ENCODE results near the gene CITED4.

The CITED4 gene

GRCh38 chr1:40870135-40870728 lies 8.1 kb upstream of the CITED4 start:
- no peak overlapping the region for H2AFZ ChIP-seq (ENCODE audit: low read length, unreplicated experiment)
- H3K27me3 ChIP-seq (ENCODE audit: insufficient read depth, low read length), result no peaks in the 10 kb centered on the region
- H3K4me1 ChIP-seq (ENCODE audit: control insufficient read depth, insufficient read depth, low read length, unreplicated experiment), result peaks cover 15% of the 10 kb centered on the region
- H3K36me3 ChIP-seq (ENCODE audit: insufficient read depth, low read length), result no peaks in the 10 kb centered on the region
- H3K27ac ChIP-seq (ENCODE audit: low read depth, low read length), result no peak overlapping the region
- no peaks in the 10 kb centered on the region for H3K79me2 ChIP-seq (ENCODE audit: control insufficient read depth, insufficient read depth, low read length, unreplicated experiment)
- H3K4me3 ChIP-seq (ENCODE audit: low read depth, low read length), result no peak overlapping the region

GRCh38 chr1:40868051-40868723 lies 6.0 kb upstream of the CITED4 start:
- no peaks in the 10 kb centered on the region for H3K27me3 ChIP-seq (ENCODE audit: insufficient read depth, low read length)
- H3K27ac ChIP-seq (ENCODE audit: low read depth, low read length), result no peak overlapping the region
- no peaks in the 10 kb centered on the region for H3K36me3 ChIP-seq (ENCODE audit: insufficient read depth, low read length)
- H3K4me3 ChIP-seq (ENCODE audit: low read depth, low read length), result no peak overlapping the region
- peaks cover 11% of the 10 kb centered on the region for H3K4me1 ChIP-seq (ENCODE audit: control insufficient read depth, insufficient read depth, low read length, unreplicated experiment)
- no peak overlapping the region for H2AFZ ChIP-seq (ENCODE audit: low read length, unreplicated experiment)
- no peaks in the 10 kb centered on the region for H3K79me2 ChIP-seq (ENCODE audit: control insufficient read depth, insufficient read depth, low read length, unreplicated experiment)

- no peaks in the 10 kb centered on the region for H3K36me3 ChIP-seq (ENCODE audit: insufficient read depth, low read length)
- peak overlapping the region; percentile 86 for H3K4me3 ChIP-seq (ENCODE audit: low read depth, low read length)
- peak overlapping the region; percentile 46 for H2AFZ ChIP-seq (ENCODE audit: low read length, unreplicated experiment)
- H3K27me3 ChIP-seq (ENCODE audit: insufficient read depth, low read length), result no peaks in the 10 kb centered on the region
- H3K79me2 ChIP-seq (ENCODE audit: control insufficient read depth, insufficient read depth, low read length, unreplicated experiment), result peaks cover 6% of the 10 kb centered on the region
- H3K4me1 ChIP-seq (ENCODE audit: control insufficient read depth, insufficient read depth, low read length, unreplicated experiment), result peaks cover 11% of the 10 kb centered on the region
- H3K27ac ChIP-seq (ENCODE audit: low read depth, low read length), result no peak overlapping the region; the same call in 1 of the 2 replicates
Observed at GRCh38 chr1:40861224-40862003, 749 bp downstream of the CITED4 start.

- no peaks in the 10 kb centered on the region for H3K36me3 ChIP-seq (ENCODE audit: insufficient read depth, low read length)
- peaks cover 6% of the 10 kb centered on the region for H3K79me2 ChIP-seq (ENCODE audit: control insufficient read depth, insufficient read depth, low read length, unreplicated experiment)
- H3K27ac ChIP-seq (ENCODE audit: low read depth, low read length), result no peak overlapping the region
- H3K27me3 ChIP-seq (ENCODE audit: insufficient read depth, low read length), result no peaks in the 10 kb centered on the region
- H3K4me1 ChIP-seq (ENCODE audit: control insufficient read depth, insufficient read depth, low read length, unreplicated experiment), result peaks cover 11% of the 10 kb centered on the region
- peak overlapping the region; percentile 86 for H3K4me3 ChIP-seq (ENCODE audit: low read depth, low read length)
- no peak overlapping the region for H2AFZ ChIP-seq (ENCODE audit: low read length, unreplicated experiment)
Observed at GRCh38 chr1:40860706-40861223, 1.4 kb downstream of the CITED4 start.

- H3K4me3 ChIP-seq (ENCODE audit: low read depth, low read length), result no peak overlapping the region
- no peaks in the 10 kb centered on the region for H3K27me3 ChIP-seq (ENCODE audit: insufficient read depth, low read length)
- no peak overlapping the region for H3K27ac ChIP-seq (ENCODE audit: low read depth, low read length)
- no peaks in the 10 kb centered on the region for H3K36me3 ChIP-seq (ENCODE audit: insufficient read depth, low read length)
- H3K4me1 ChIP-seq (ENCODE audit: control insufficient read depth, insufficient read depth, low read length, unreplicated experiment), result peaks cover 11% of the 10 kb centered on the region
- H2AFZ ChIP-seq (ENCODE audit: low read length, unreplicated experiment), result no peak overlapping the region
- H3K79me2 ChIP-seq (ENCODE audit: control insufficient read depth, insufficient read depth, low read length, unreplicated experiment), result peaks cover 6% of the 10 kb centered on the region
Observed at GRCh38 chr1:40858856-40859416, 3.2 kb downstream of the CITED4 start.

GRCh38 chr1:40857737-40858136 lies 4.4 kb downstream of the CITED4 start:
- Histone ChIP-seq H3K27me3 (ENCODE audit: insufficient read depth, low read length) (no peaks in the 10 kb centered on the region), H3K36me3 (ENCODE audit: insufficient read depth, low read length) (no peaks in the 10 kb centered on the region), H3K4me3 (ENCODE audit: low read depth, low read length) (no peak overlapping the region), H3K79me2 (ENCODE audit: control insufficient read depth, insufficient read depth, low read length, unreplicated experiment) (peaks cover 6% of the 10 kb centered on the region), H3K27ac (ENCODE audit: low read depth, low read length) (no peak overlapping the region), H2AFZ (ENCODE audit: low read length, unreplicated experiment) (no peak overlapping the region), H3K4me1 (ENCODE audit: control insufficient read depth, insufficient read depth, low read length, unreplicated experiment) (peaks cover 10% of the 10 kb centered on the region)

- H3K27ac ChIP-seq (ENCODE audit: low read depth, low read length), result no peak overlapping the region
- peaks cover 6% of the 10 kb centered on the region for H3K79me2 ChIP-seq (ENCODE audit: control insufficient read depth, insufficient read depth, low read length, unreplicated experiment)
- no peaks in the 10 kb centered on the region for H3K36me3 ChIP-seq (ENCODE audit: insufficient read depth, low read length)
- H3K4me1 ChIP-seq (ENCODE audit: control insufficient read depth, insufficient read depth, low read length, unreplicated experiment), result peaks cover 7% of the 10 kb centered on the region
- no peak overlapping the region for H3K4me3 ChIP-seq (ENCODE audit: low read depth, low read length)
- no peaks in the 10 kb centered on the region for H3K27me3 ChIP-seq (ENCODE audit: insufficient read depth, low read length)
- no peak overlapping the region for H2AFZ ChIP-seq (ENCODE audit: low read length, unreplicated experiment)
Observed at GRCh38 chr1:40856656-40857302, 5.4 kb downstream of the CITED4 start.

GRCh38 chr1:40856116-40856515 lies 6.0 kb downstream of the CITED4 start:
- no peaks in the 10 kb centered on the region for H3K36me3 ChIP-seq (ENCODE audit: insufficient read depth, low read length)
- no peaks in the 10 kb centered on the region for H3K27me3 ChIP-seq (ENCODE audit: insufficient read depth, low read length)
- no peak overlapping the region for H2AFZ ChIP-seq (ENCODE audit: low read length, unreplicated experiment)
- peaks cover 7% of the 10 kb centered on the region for H3K4me1 ChIP-seq (ENCODE audit: control insufficient read depth, insufficient read depth, low read length, unreplicated experiment)
- no peak overlapping the region for H3K27ac ChIP-seq (ENCODE audit: low read depth, low read length)
- H3K4me3 ChIP-seq (ENCODE audit: low read depth, low read length), result no peak overlapping the region
- peaks cover 6% of the 10 kb centered on the region for H3K79me2 ChIP-seq (ENCODE audit: control insufficient read depth, insufficient read depth, low read length, unreplicated experiment)

- Histone ChIP-seq H3K27me3 (ENCODE audit: insufficient read depth, low read length) (no peaks in the 10 kb centered on the region), H3K27ac (ENCODE audit: low read depth, low read length) (no peak overlapping the region), H3K4me3 (ENCODE audit: low read depth, low read length) (no peak overlapping the region), H3K79me2 (ENCODE audit: control insufficient read depth, insufficient read depth, low read length, unreplicated experiment) (peaks cover 3% of the 10 kb centered on the region), H3K4me1 (ENCODE audit: control insufficient read depth, insufficient read depth, low read length, unreplicated experiment) (peaks cover 2% of the 10 kb centered on the region), H2AFZ (ENCODE audit: low read length, unreplicated experiment) (no peak overlapping the region), H3K36me3 (ENCODE audit: insufficient read depth, low read length) (no peaks in the 10 kb centered on the region)
Observed at GRCh38 chr1:40855513-40855912, 6.7 kb downstream of the CITED4 start.

- no peak overlapping the region for H2AFZ ChIP-seq (ENCODE audit: low read length, unreplicated experiment)
- no peak overlapping the region for H3K4me3 ChIP-seq (ENCODE audit: low read depth, low read length)
- H3K4me1 ChIP-seq (ENCODE audit: control insufficient read depth, insufficient read depth, low read length, unreplicated experiment), result peaks cover 4% of the 10 kb centered on the region
- H3K27me3 ChIP-seq (ENCODE audit: insufficient read depth, low read length), result no peaks in the 10 kb centered on the region
- no peaks in the 10 kb centered on the region for H3K36me3 ChIP-seq (ENCODE audit: insufficient read depth, low read length)
- H3K27ac ChIP-seq (ENCODE audit: low read depth, low read length), result no peak overlapping the region
- no peaks in the 10 kb centered on the region for H3K79me2 ChIP-seq (ENCODE audit: control insufficient read depth, insufficient read depth, low read length, unreplicated experiment)
Observed at GRCh38 chr1:40853885-40854170, 8.3 kb downstream of the CITED4 start.
